NCI-H524 treated with DMSO at 0.1 percent for 48 hours (cell line): ENCODE measurements around the gene ATP9A.
"Not testable (repeated sequence)": the region's sequence is repeated elsewhere in the genome, so short reads cannot be mapped to it uniquely, and the experiment has no call there.

Source experiments
- DNase-seq: peaks from one replicate; lab custom pipeline; 2025; lab: John Stamatoyannopoulos, UW

ATP9A gene

GRCh38 chr20:51651921-51652549, 116.2 kb downstream of the ATP9A start:
- DNase-seq, result no peak

GRCh38 chr20:51650685-51651134, 117.5 kb downstream of the ATP9A start:
- no peak for DNase-seq

- DNase-seq, result no peak
Measured at GRCh38 chr20:51648571-51648947, 119.6 kb downstream of the ATP9A start.

GRCh38 chr20:51647674-51648570, 120.3 kb downstream of the ATP9A start:
- DNase-seq, result no peak

GRCh38 chr20:51643810-51644209, 124.4 kb downstream of the ATP9A start:
- not testable (repeated sequence) for DNase-seq

- no peak for DNase-seq
Measured at GRCh38 chr20:51643390-51643789, 124.8 kb downstream of the ATP9A start.

GRCh38 chr20:51641866-51642265, 126.3 kb downstream of the ATP9A start:
- no peak for DNase-seq

GRCh38 chr20:51640743-51641142, 127.4 kb downstream of the ATP9A start:
- DNase-seq, result no peak

- no peak for DNase-seq
Measured at GRCh38 chr20:51639206-51639832, 128.9 kb downstream of the ATP9A start.

- no peak for DNase-seq
Measured at GRCh38 chr20:51637241-51637640, 130.9 kb downstream of the ATP9A start.

- no peak for DNase-seq
Measured at GRCh38 chr20:51636123-51636522, 132.1 kb downstream of the ATP9A start.

GRCh38 chr20:51635680-51636079, 132.5 kb downstream of the ATP9A start:
- DNase-seq, result no peak

GRCh38 chr20:51634877-51635276, 133.3 kb downstream of the ATP9A start:
- DNase-seq, result no peak

GRCh38 chr20:51634257-51634656, 133.9 kb downstream of the ATP9A start:
- DNase-seq, result no peak

GRCh38 chr20:51633430-51633829, 134.8 kb downstream of the ATP9A start:
- DNase-seq, result no peak

GRCh38 chr20:51631953-51632352, 136.2 kb downstream of the ATP9A start:
- DNase-seq, result no peak

- DNase-seq, result no peak
Measured at GRCh38 chr20:51631011-51631950, 136.9 kb downstream of the ATP9A start.

- no peak for DNase-seq
Measured at GRCh38 chr20:51629399-51630058, 138.7 kb downstream of the ATP9A start.

GRCh38 chr20:51628533-51629398, 139.4 kb downstream of the ATP9A start:
- no peak for DNase-seq

- DNase-seq, result no peak
Measured at GRCh38 chr20:51627586-51627985, 140.6 kb downstream of the ATP9A start.
